ENCODE data around the gene GPR149.

DNA sequence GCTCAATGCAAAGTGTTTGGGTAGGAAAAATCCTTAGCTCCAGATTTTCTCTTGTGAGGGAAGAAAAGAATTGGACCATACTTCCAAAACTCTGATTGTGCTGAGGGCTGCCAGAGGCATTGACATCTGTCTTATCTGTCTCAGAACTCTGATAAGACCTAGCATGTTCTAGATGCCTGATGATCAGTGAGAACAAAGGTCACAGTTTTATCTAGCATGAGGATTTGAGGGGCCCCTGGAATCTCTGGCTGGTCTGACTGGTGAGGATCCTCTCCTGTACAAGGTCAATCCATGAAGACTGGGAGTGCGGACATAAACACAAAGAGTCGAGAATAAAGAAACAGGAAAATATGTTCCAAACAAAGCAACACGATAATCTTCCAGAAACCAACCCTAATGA, 40.1 kb downstream of the GPR149 start:
- no peak for TF ChIP-seq CTCF (conservative IDR thresholded peaks at IDR 0.05)
- no peak for TF ChIP-seq ZFX (IDR thresholded peaks at IDR 0.05)
